Body of pancreas (tissue), 4 donors: ENCODE results near the gene ALDH8A1. TPM values are rescaled to one million over a fixed set of nuclear protein-coding genes. Genes with fewer than 3 reads are reported as not detected.

ENCODE experiments used
- ATAC-seq: fragments of 150-250 bp; one replicate; pipeline ENCODE4 v1.9.1; 2016
- DNase-seq, 4 donors: peaks; one replicate each; pipeline ENCODE4 v3.0.0-alpha.2; 2019
- H3K27ac ChIP-seq, 4 donors: fragments of 200-600 bp; sonication (generic); 1 replicate in 3 of 4; 2 replicates in 1 of 4; pipeline versions ENCODE4 v1.5.1 to v1.6.1; 2016 to 2019; ENCODE audit warnings: mild to moderate bottlenecking in 1 of 4, mixed read lengths in 1 of 4, moderate library complexity in 1 of 4
- H3K27me3 ChIP-seq, 2 donors: fragments of 200-600 bp; sonication (generic); one replicate each; pipeline ENCODE4 v1.6.0; 2016; ENCODE audit warnings: mild to moderate bottlenecking in 1 of 2
- H3K36me3 ChIP-seq, 2 donors: fragments of 200-600 bp; sonication (generic); replicated peaks in 1 of 2; 2 replicates each; pipeline ENCODE4 v1.5.1; 2016; ENCODE audit warnings: low read depth in 2 of 2; ENCODE audit not compliant: insufficient read depth in 1 of 2
- H3K4me1 ChIP-seq: fragments of 200-600 bp; sonication (generic); one replicate; pipeline ENCODE4 v1.6.0; 2016
- H3K4me3 ChIP-seq, 2 donors: fragments of 200-600 bp; sonication (generic); 1 replicate in 1 of 2; 2 replicates in 1 of 2; pipeline ENCODE4 v1.5.1; 2016 to 2019
- H3K9me3 ChIP-seq, 3 donors: fragments of 200-600 bp; sonication (generic); 1 replicate in 2 of 3; 2 replicates in 1 of 3; pipeline ENCODE4 v1.5.1; 2016
- CTCF ChIP-seq, 7 experiments: fragments of 450-650 bp in 4 of 7; fragments of 200-600 bp in 3 of 7; sonication (generic) in 3 of 7; IDR thresholded peaks; one replicate each; pipeline ENCODE4 v1.5.1; 2016 to 2019; ENCODE audit warnings: antibody characterized with exemption in 7 of 7
- POLR2A ChIP-seq, 3 donors: fragments of 450-650 bp; IDR thresholded peaks; one replicate each; pipeline ENCODE4 v1.6.1; 2016; ENCODE audit warnings: antibody characterized with exemption in 3 of 3, mild to moderate bottlenecking in 2 of 3
- WGBS, 2 donors: methylation state at CpG; one replicate each; pipeline ENCODE4 v1.1.5; 2017; 5-methylcytosine and 5-hydroxymethylcytosine counted together
- intact Hi-C: fragments of 100-400 bp; cut with DNase I; formaldehyde crosslinking; loops from one replicate; pipeline ENCODE4 v1.15.1; 2023
- total RNA-seq, 2 donors: library from RNA; depleted of rRNA; stranded (reverse); fragments of >200 nt; gene quantifications; one replicate each; pipeline ENCODE4 v1.1.0, GENCODE V29; 2016

Gene ALDH8A1
- total RNA-seq, 2 donors from 2014 or later = 0.26 to 0.66 TPM

GRCh38 chr6:134937426-134937825, 12.5 kb downstream of the ALDH8A1 start:
- 76 to 80% methylated on average over 5 of the region's 5 CpGs for WGBS, 2 donors
- Histone ChIP-seq H3K4me1 (no peaks in the 10 kb centered on the region), H3K36me3 (no peaks in the 10 kb centered on the region), H3K27ac (no peak overlapping the region), H3K9me3 (no peaks in the 10 kb centered on the region), H3K4me3 (no peak overlapping the region), H3K27me3 (no peaks in the 10 kb centered on the region)
- no peak for ATAC-seq
- intact Hi-C loops = no loop called here
- no peak for DNase-seq
- no peak for TF ChIP-seq POLR2A (IDR thresholded peaks at IDR 0.05)
- TF ChIP-seq CTCF (IDR thresholded peaks at IDR 0.05) = no peak

GRCh38 chr6:134936931-134937330, 13.0 kb downstream of the ALDH8A1 start:
- no peaks in the 10 kb centered on the region for H3K36me3 ChIP-seq
- H3K9me3 ChIP-seq = no peaks in the 10 kb centered on the region
- H3K27ac ChIP-seq = no peak overlapping the region
- WGBS, 2 donors = 81 to 82% methylated on average over 5 of the region's 5 CpGs
- H3K27me3 ChIP-seq = no peaks in the 10 kb centered on the region
- ATAC-seq (no peak), DNase-seq (no peak)
- no peaks in the 10 kb centered on the region for H3K4me1 ChIP-seq
- H3K4me3 ChIP-seq = no peak overlapping the region
- intact Hi-C loops = no loop called here
- no peak for TF ChIP-seq CTCF (IDR thresholded peaks at IDR 0.05)
- no peak for TF ChIP-seq POLR2A (IDR thresholded peaks at IDR 0.05)

GRCh38 chr6:134936476-134936875, 13.4 kb downstream of the ALDH8A1 start:
- H3K4me3 ChIP-seq = no peak overlapping the region
- no peaks in the 10 kb centered on the region for H3K27me3 ChIP-seq
- no peaks in the 10 kb centered on the region for H3K9me3 ChIP-seq
- intact Hi-C loops = no loop called here
- no peaks in the 10 kb centered on the region for H3K4me1 ChIP-seq
- H3K27ac ChIP-seq = no peak overlapping the region
- H3K36me3 ChIP-seq = no peaks in the 10 kb centered on the region
- TF ChIP-seq POLR2A (IDR thresholded peaks at IDR 0.05) (no peak), CTCF (IDR thresholded peaks at IDR 0.05) (no peak)
- ATAC-seq (no peak), DNase-seq (no peak)
- WGBS, 2 donors = 90 to 91% methylated on average over 5 of the region's 5 CpGs

- TF ChIP-seq CTCF (IDR thresholded peaks at IDR 0.05) (no peak), POLR2A (IDR thresholded peaks at IDR 0.05) (no peak)
Observed at GRCh38 chr6:134934793-134935485, 15.0 kb downstream of the ALDH8A1 start.

More at GRCh38 chr6:134934793-134935485, 15.0 kb downstream of the ALDH8A1 start:
- Histone ChIP-seq H3K9me3 (no peaks in the 10 kb centered on the region), H3K36me3 (no peaks in the 10 kb centered on the region), H3K27ac (no peak overlapping the region), H3K4me1 (no peaks in the 10 kb centered on the region), H3K4me3 (no peak overlapping the region), H3K27me3 (no peaks in the 10 kb centered on the region)
- 90% methylated on average over 5 of the region's 5 CpGs for WGBS, 2 donors
- intact Hi-C loops = no loop called here
- no peak for ATAC-seq
- DNase-seq = no peak
